Nephron (organoid): Measurements from ENCODE around the gene URI1.
"Not testable (repeated sequence)": the region's sequence is repeated elsewhere in the genome, so short reads cannot be mapped to it uniquely, and the experiment has no call there.

Experiments used
- H3K27ac Mint-ChIP-seq, 3 experiments: 2 replicates each; pipeline ENCODE4 v1.8.0; 2020; ENCODE audit warnings: mixed read lengths in 3 of 3, mild to moderate bottlenecking in 2 of 3, moderate library complexity in 1 of 3
- H3K27me3 Mint-ChIP-seq: 2 replicates; pipeline ENCODE4 v1.8.0; 2021; ENCODE audit warnings: low read depth, mild to moderate bottlenecking, moderate library complexity, mixed read lengths
- H3K36me3 Mint-ChIP-seq: 2 replicates; pipeline ENCODE4 v1.8.0; 2020; ENCODE audit warnings: low read depth, mixed read lengths
- H3K4me1 Mint-ChIP-seq: 2 replicates; pipeline ENCODE4 v1.8.0; 2020; ENCODE audit warnings: mixed read lengths
- H3K4me3 Mint-ChIP-seq, 3 experiments: 2 replicates each; pipeline ENCODE4 v1.8.0; 2020; ENCODE audit warnings: mild to moderate bottlenecking in 3 of 3, mixed read lengths in 3 of 3, moderate library complexity in 2 of 3
- H3K9me3 Mint-ChIP-seq: 2 replicates; pipeline ENCODE4 v1.8.0; 2020; ENCODE audit warnings: mixed read lengths
- CTCF ChIP-seq, 3 experiments: fragments of 200-600 bp; sonication (generic); IDR thresholded peaks; one replicate each; pipeline ENCODE4 v1.5.0; 2021; ENCODE audit warnings: antibody characterized with exemption in 3 of 3; ENCODE audit not compliant: unreplicated experiment in 3 of 3

URI1 gene

GRCh38 chr19:29963576-29963975 is 21.5 kb downstream of the URI1 start:
- Mint-ChIP-seq H3K27ac (no peak overlapping the region), H3K36me3 (peaks cover 14% of the 10 kb centered on the region), H3K9me3 (peaks cover 8% of the 10 kb centered on the region), H3K4me3 (no peak overlapping the region), H3K4me1 (peaks cover 45% of the 10 kb centered on the region), H3K27me3 (no peaks in the 10 kb centered on the region)
- no peak for TF ChIP-seq CTCF (IDR thresholded peaks at IDR 0.05; ENCODE audit: unreplicated experiment in 3 of 3)

- peaks cover 8% of the 10 kb centered on the region for H3K9me3 Mint-ChIP-seq
- TF ChIP-seq CTCF (IDR thresholded peaks at IDR 0.05; ENCODE audit: unreplicated experiment in 3 of 3), result no peak
- peaks cover 12% of the 10 kb centered on the region for H3K36me3 Mint-ChIP-seq
- no peaks in the 10 kb centered on the region for H3K27me3 Mint-ChIP-seq
- H3K27ac Mint-ChIP-seq, result peak overlapping the region in 1 of 3 experiments; percentile 29
- H3K4me3 Mint-ChIP-seq, result no peak overlapping the region
- peaks cover 49% of the 10 kb centered on the region for H3K4me1 Mint-ChIP-seq
Observed at GRCh38 chr19:29964171-29964570, 22.1 kb downstream of the URI1 start.

GRCh38 chr19:29965492-29965891 is 23.5 kb downstream of the URI1 start:
- Mint-ChIP-seq H3K4me3 (no peak overlapping the region), H3K27me3 (no peaks in the 10 kb centered on the region), H3K27ac (no peak overlapping the region), H3K9me3 (peaks cover 3% of the 10 kb centered on the region), H3K36me3 (peaks cover 5% of the 10 kb centered on the region), H3K4me1 (peaks cover 55% of the 10 kb centered on the region)
- no peak for TF ChIP-seq CTCF (IDR thresholded peaks at IDR 0.05; ENCODE audit: unreplicated experiment in 3 of 3)

GRCh38 chr19:29966142-29966541 is 24.1 kb downstream of the URI1 start:
- peaks cover 55% of the 10 kb centered on the region for H3K4me1 Mint-ChIP-seq
- H3K4me3 Mint-ChIP-seq, H3K36me3 Mint-ChIP-seq, H3K27me3 Mint-ChIP-seq, H3K9me3 Mint-ChIP-seq, H3K27ac Mint-ChIP-seq: not testable (repeated sequence)

GRCh38 chr19:29966588-29967249 is 24.7 kb downstream of the URI1 start:
- Mint-ChIP-seq H3K4me1 (peaks cover 55% of the 10 kb centered on the region), H3K36me3 (no peaks in the 10 kb centered on the region), H3K9me3 (no peaks in the 10 kb centered on the region), H3K27me3 (no peaks in the 10 kb centered on the region), H3K27ac (peak overlapping the region in 1 of 3 experiments; percentile 33), H3K4me3 (no peak overlapping the region)
- peak; percentile 25 to 43 (median 29) for TF ChIP-seq CTCF (IDR thresholded peaks at IDR 0.05; ENCODE audit: unreplicated experiment in 3 of 3)

- Mint-ChIP-seq H3K27me3 (no peaks in the 10 kb centered on the region), H3K27ac (no peak overlapping the region), H3K4me1 (peaks cover 55% of the 10 kb centered on the region), H3K36me3 (no peaks in the 10 kb centered on the region), H3K9me3 (no peaks in the 10 kb centered on the region), H3K4me3 (no peak overlapping the region)
- TF ChIP-seq CTCF (IDR thresholded peaks at IDR 0.05; ENCODE audit: unreplicated experiment in 3 of 3), result no peak
Observed at GRCh38 chr19:29967623-29968022, 25.6 kb downstream of the URI1 start.
